Activated CD8-positive, alpha-beta memory T cell treated with anti-CD3 and anti-CD28 coated beads, Interleukin-2, amount 50 U/mL, for 1 hour (primary cell): ENCODE results near the gene GUCY2C.

Experiments used
- DNase-seq: peaks from one replicate; pipeline ENCODE4 v3.0.0-alpha.2; 2020; ENCODE audit errors: extremely low read depth

The GUCY2C gene

GRCh38 chr12:14571779-14572178, 124.6 kb downstream of the GUCY2C start:
- DNase-seq: no peak

DNA sequence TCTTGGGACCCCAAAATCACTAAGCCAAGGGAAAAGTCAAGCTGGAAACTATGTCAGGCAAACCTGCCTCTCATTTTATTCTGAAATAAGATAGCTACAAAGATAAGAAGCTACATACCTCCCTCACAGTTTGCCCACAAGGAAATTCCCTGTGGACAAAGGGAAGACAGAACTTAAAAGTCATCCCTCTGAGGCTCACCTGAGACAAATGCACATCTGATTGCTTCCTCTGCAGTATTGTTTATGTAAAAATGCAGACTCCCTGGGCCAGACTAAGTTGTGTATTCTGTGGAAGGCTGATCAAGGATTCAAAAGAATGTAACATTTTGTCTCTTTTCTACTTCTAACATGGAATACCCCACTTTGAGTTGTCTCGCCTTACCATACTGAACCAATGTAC, 126.2 kb downstream of the GUCY2C start:
- no peak for DNase-seq

DNA sequence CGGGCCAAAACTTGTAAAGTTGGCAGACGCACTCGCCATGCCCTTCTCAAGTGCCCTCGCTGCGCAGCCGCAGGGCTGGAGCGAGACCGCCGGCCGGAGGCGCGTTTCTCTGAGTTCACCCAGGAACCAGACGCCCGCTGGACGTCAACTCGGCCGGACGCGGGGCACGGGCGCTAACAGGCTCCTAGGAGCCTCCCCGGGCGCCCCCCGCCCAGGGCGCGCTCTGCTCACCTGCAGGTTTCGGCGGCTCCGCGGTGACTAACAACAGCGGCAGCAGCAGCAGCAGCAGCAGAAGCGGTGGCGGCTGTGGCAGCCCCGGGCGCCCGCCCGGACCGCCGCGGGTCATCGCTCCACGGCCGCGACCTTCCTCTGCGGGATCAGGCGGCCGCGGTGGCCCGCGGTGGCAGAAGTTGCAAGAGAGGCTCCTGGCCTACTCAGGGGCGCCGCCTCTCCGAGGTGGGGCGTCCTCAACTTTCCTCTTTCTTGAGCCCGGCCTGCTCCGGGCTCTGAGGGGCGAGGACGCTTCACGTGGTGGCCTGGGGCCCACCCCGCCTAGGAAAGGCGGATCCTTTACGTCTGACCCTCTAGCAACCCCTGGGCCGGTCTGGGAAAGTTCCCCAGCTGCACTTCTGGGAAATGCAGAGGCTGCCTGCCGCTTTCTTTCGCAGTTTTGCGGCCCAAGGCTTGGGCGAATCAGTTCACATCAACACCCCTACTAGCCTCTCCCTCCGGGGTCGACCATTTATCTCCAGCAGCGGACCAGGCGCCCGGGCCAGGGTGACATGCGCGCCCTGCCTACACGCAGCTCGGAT, 128.8 kb downstream of the GUCY2C start, which contains the start of gene PLBD1:
TSS of gene PLBD1 (minus strand) at position 533 of the 812 bp plus-strand sequence. CDS start at position 346, 187 bp downstream.
- no peak for DNase-seq

DNA sequence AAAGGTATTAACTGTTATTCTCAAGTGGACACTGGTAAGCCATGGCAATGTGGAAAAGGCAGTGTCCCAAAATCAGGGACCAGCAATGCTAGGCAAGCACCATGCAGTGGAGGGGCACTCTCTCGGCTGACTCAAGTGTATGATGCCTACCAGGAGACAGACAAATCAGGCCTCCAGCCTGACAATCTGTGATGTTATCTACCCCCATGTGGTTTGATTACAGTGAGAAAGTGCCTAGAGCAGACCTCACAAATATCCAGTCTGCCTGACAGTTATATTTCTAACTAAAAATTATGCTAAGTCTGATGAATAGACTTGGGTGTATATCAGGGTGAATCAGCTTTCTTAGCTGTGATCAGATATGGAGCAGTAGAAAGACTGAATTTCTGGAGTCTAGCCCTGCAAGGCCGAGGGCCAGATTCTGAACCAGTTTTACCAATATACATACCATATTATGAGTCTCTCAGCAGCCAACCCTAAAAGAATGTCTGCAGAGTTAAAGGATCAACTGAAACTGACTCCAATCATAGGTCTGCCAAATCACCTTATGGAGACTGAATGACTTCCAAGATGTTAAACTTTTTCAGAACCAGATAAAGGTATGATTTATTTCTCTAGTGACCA, 132.0 kb downstream of the GUCY2C start:
- DNase-seq: no peak

DNA sequence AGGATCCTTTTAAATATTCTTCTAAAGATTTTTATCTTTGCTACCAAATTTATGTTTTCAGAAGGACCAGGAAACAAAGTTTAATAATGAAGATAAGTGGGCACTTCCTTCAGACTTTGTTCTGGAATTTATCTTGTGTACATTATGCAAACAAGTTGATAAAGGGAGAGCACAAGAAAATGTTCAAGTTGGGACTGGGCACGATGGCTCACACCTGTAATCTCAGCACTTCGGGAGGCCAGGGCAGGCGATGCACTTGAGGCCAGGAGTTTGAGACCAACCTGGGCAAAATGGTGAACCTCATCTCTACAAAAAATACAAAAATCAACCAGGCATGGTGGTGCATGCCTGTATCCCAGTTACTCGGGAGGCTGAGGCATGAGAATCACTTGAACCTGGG, 133.4 kb downstream of the GUCY2C start:
- no peak for DNase-seq
